Thyroid gland (tissue), 4 donors: ENCODE measurements around the gene INPP5K. TPM values are rescaled to one million over a fixed set of nuclear protein-coding genes. Genes with fewer than 3 reads are reported as not detected.

Source experiments
- DNase-seq, 2 donors: peaks; one replicate each; pipeline ENCODE4 v3.0.0-alpha.2; 2019
- H3K27ac ChIP-seq, 3 donors: fragments of 200-600 bp; sonication (generic); 1 replicate in 2 of 3; 2 replicates in 1 of 3; pipeline ENCODE4 v1.5.1; 2016 to 2019; ENCODE audit warnings: mild to moderate bottlenecking in 1 of 3, moderate library complexity in 1 of 3
- H3K27me3 ChIP-seq: fragments of 200-600 bp; sonication (generic); one replicate; pipeline ENCODE4 v1.5.1; 2019
- H3K36me3 ChIP-seq, 2 donors: fragments of 200-600 bp; sonication (generic); one replicate each; pipeline ENCODE4 v1.5.1; 2016 to 2019
- H3K4me1 ChIP-seq, 2 donors: fragments of 200-600 bp; sonication (generic); one replicate each; pipeline ENCODE4 v1.5.1; 2017 to 2019
- H3K4me3 ChIP-seq, 3 donors: fragments of 200-600 bp; sonication (generic); replicated peaks in 1 of 3; 1 replicate in 2 of 3; 2 replicates in 1 of 3; pipeline ENCODE4 v1.5.1; 2016; ENCODE audit warnings: mild to moderate bottlenecking in 1 of 3
- H3K9me3 ChIP-seq: fragments of 200-600 bp; sonication (generic); one replicate; pipeline ENCODE4 v1.5.1; 2017
- CTCF ChIP-seq, 6 experiments: fragments of 200-600 bp in 3 of 6; fragments of 450-650 bp in 3 of 6; sonication (generic) in 3 of 6; IDR thresholded peaks; one replicate each; pipeline ENCODE4 v1.5.1; 2016 to 2019; ENCODE audit warnings: antibody characterized with exemption in 6 of 6, mild to moderate bottlenecking in 2 of 6, inconsistent platforms in 1 of 6, moderate library complexity in 1 of 6
- POLR2A ChIP-seq, 2 donors: fragments of 450-650 bp; IDR thresholded peaks; one replicate each; pipeline ENCODE4 v1.6.1; 2017; ENCODE audit warnings: antibody characterized with exemption in 2 of 2, mild to moderate bottlenecking in 2 of 2, moderate library complexity in 1 of 2
- WGBS, 2 donors: methylation state at CpG; one replicate each; pipeline ENCODE4 v1.1.5; 2017; 5-methylcytosine and 5-hydroxymethylcytosine counted together
- intact Hi-C: fragments of 100-400 bp; cut with DNase I; formaldehyde crosslinking; loops from one replicate; pipeline ENCODE4 v1.15.1; 2023
- total RNA-seq, 4 donors: library from RNA; depleted of rRNA; stranded (reverse); fragments of >200 nt; gene quantifications; one replicate each; pipeline ENCODE4 v1.2.3, GENCODE V29; 2016

Gene INPP5K
- total RNA-seq, 4 donors from 2014 or later = 124 to 285 (median 158) TPM

- H3K4me3 ChIP-seq = no peak overlapping the region
- H3K4me1 ChIP-seq = peaks cover 28 to 36% of the 10 kb centered on the region in 2 donors
- TF ChIP-seq CTCF (IDR thresholded peaks at IDR 0.05) (no peak), POLR2A (IDR thresholded peaks at IDR 0.05) (no peak)
- H3K27ac ChIP-seq = peak overlapping the region; percentile 44 to 75 (median 65)
- intact Hi-C loops = loop anchor here (10.0 kb wide), 1 partner anchor 279 kb away; the partner anchor contains the start of genes BHLHA9 and TRARG1
- H3K9me3 ChIP-seq = no peaks in the 10 kb centered on the region
- H3K36me3 ChIP-seq = peaks cover 19 to 28% of the 10 kb centered on the region in 2 donors
- 58 to 70% methylated on average over 12 of the region's 12 CpGs for WGBS, 2 donors
- DNase-seq = peak; percentile 56 to 69
- no peaks in the 10 kb centered on the region for H3K27me3 ChIP-seq
Observed at GRCh38 chr17:1553354-1554266, 37.2 kb upstream of the INPP5K start.

GRCh38 chr17:1552932-1553331 lies 36.5 kb upstream of the INPP5K start:
- intact Hi-C loops = loop anchor here (10.0 kb wide), 1 partner anchor 278 kb away; the partner anchor contains the start of genes BHLHA9 and TRARG1
- Histone ChIP-seq H3K27ac (peak overlapping the region; percentile 44 to 75 (median 65)), H3K4me3 (no peak overlapping the region), H3K4me1 (peaks cover 28 to 32% of the 10 kb centered on the region in 2 donors), H3K36me3 (peaks cover 26 to 32% of the 10 kb centered on the region in 2 donors), H3K27me3 (no peaks in the 10 kb centered on the region), H3K9me3 (no peaks in the 10 kb centered on the region)
- WGBS, 2 donors = 90 to 91% methylated on average over 11 of the region's 11 CpGs
- no peak for TF ChIP-seq POLR2A (IDR thresholded peaks at IDR 0.05)
- no peak for TF ChIP-seq CTCF (IDR thresholded peaks at IDR 0.05)
- DNase-seq = no peak

GRCh38 chr17:1551741-1552140 lies 35.3 kb upstream of the INPP5K start:
- H3K27ac ChIP-seq = no peak overlapping the region
- TF ChIP-seq POLR2A (IDR thresholded peaks at IDR 0.05) (no peak), CTCF (IDR thresholded peaks at IDR 0.05) (no peak)
- DNase-seq = no peak
- peaks cover 27 to 39% of the 10 kb centered on the region in 2 donors for H3K36me3 ChIP-seq
- 93 to 95% methylated on average over 12 of the region's 12 CpGs for WGBS, 2 donors
- H3K27me3 ChIP-seq = no peaks in the 10 kb centered on the region
- peaks cover 28 to 32% of the 10 kb centered on the region in 2 donors for H3K4me1 ChIP-seq
- intact Hi-C loops = loop anchor here (10.0 kb wide), 1 partner anchor 277 kb away; the partner anchor contains the start of genes BHLHA9 and TRARG1
- H3K9me3 ChIP-seq = no peaks in the 10 kb centered on the region
- H3K4me3 ChIP-seq = no peak overlapping the region

DNA sequence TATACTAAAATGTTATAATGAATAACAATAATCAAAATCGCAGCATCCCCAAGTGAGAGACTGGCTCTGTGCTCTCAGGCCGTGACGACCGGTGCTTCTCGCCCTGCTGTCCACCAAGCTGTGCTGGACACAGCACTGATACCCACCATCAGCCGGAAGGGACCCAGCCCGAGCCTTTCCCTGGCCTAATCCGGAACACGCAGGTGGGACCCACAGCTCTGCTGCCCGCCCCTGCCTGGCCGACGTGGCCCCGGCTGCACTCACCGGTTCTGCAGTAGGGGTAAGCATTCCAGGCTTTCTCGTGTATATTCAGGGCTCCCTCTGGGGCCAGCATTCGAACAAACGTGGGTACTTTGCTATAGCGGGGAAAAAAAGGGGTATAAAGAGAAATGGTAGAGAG lies 31.6 kb upstream of the INPP5K start:
- TF ChIP-seq POLR2A (IDR thresholded peaks at IDR 0.05) (no peak), CTCF (IDR thresholded peaks at IDR 0.05) (no peak)
- Histone ChIP-seq H3K27ac (no peak overlapping the region), H3K27me3 (no peaks in the 10 kb centered on the region), H3K4me3 (no peak overlapping the region), H3K36me3 (peaks cover 34 to 53% of the 10 kb centered on the region in 2 donors), H3K4me1 (peaks cover 2% of the 10 kb centered on the region in 2 donors), H3K9me3 (no peaks in the 10 kb centered on the region)
- no peak for DNase-seq
- intact Hi-C loops = no loop called here
- WGBS, 2 donors = 90 to 94% methylated on average over 14 to 18 of the region's 18 CpGs
